K562 (cell line): ENCODE measurements around the gene ADGRA1. TPM values are rescaled to one million over a fixed set of nuclear protein-coding genes. Genes with fewer than 3 reads are reported as not detected.

Source experiments
- ATAC-seq: fragments of 200-7000 bp; cut with Tn5 transposase; 3 replicates; pipeline ENCODE4 v1.9.1; 2020; ENCODE audit warnings: moderate library complexity
- BruUV-seq: library from RNA; stranded (reverse); fragments of 400-500 nt; replicated peaks from 2 replicates; lab custom pipeline; 2021; lab: Mats Ljungman, UMichigan
- CTCF ChIA-PET: fragments of 300-600 bp; formaldehyde crosslinking; extraction: SDS; loops from one replicate; lab custom pipeline; 2021; ENCODE audit warnings: low intra/inter-chr PET ratio; lab: Yijun Ruan, JAX
- POLR2A ChIA-PET: fragments of 300-600, 350-650 bp; sonication (Branson Sonifier 250); formaldehyde crosslinking; extraction: SDS; loops from one replicate; lab custom pipeline; 2021; ENCODE audit warnings: antibody characterized with exemption, inconsistent platforms; lab: Yijun Ruan, JAX
- DNase-seq, 4 experiments: peaks; one replicate each; pipeline versions ENCODE4 v3.0.0 to v3.0.0-alpha.2; 2011 to 2018; ENCODE audit warnings: low spot score in 3 of 4, mixed read lengths in 3 of 4; ENCODE audit errors: extremely low read depth in 1 of 4
- FAIRE-seq: peaks from 2 replicates; lab custom pipeline; 2011; peaks lifted over from hg19 to GRCh38; lab: Jason Lieb, UNC
- H2AFZ ChIP-seq: 2 replicates; pipeline ENCODE4 v1.6.0; 2011; ENCODE audit warnings: low read depth, low read length, control low read depth, inconsistent platforms
- H3K27ac ChIP-seq: fragments of 200-600 bp; 3 replicates; pipeline ENCODE4 v1.8.0; 2011; ENCODE audit warnings: low read depth, mild to moderate bottlenecking, control low read depth, inconsistent platforms, low read length, moderate library complexity, mixed read lengths; ENCODE audit errors: extremely low read depth
- H3K27me3 ChIP-seq, 2 experiments: fragments of 300-600 bp in 1 of 2; 2 replicates in 1 of 2; 3 replicates in 1 of 2; pipeline versions ENCODE4 v1.6.0 to v1.8.0; 2011; ENCODE audit warnings: inconsistent platforms in 2 of 2, low read length in 2 of 2, mild to moderate bottlenecking in 1 of 2, mixed read lengths in 1 of 2, moderate library complexity in 1 of 2; ENCODE audit not compliant: control insufficient read depth in 2 of 2, insufficient read depth in 2 of 2
- H3K36me3 ChIP-seq: fragments of 300-600 bp; 3 replicates; pipeline ENCODE4 v1.8.0; 2011; ENCODE audit warnings: mild to moderate bottlenecking, low read length, inconsistent platforms; ENCODE audit not compliant: control insufficient read depth, insufficient read depth
- H3K4me1 ChIP-seq, 2 experiments: fragments of 200-600 bp in 1 of 2; replicated peaks in 1 of 2; 2 replicates in 1 of 2; 3 replicates in 1 of 2; pipeline versions ENCODE4 v1.5.1 to v1.8.0; 2011; ENCODE audit warnings: inconsistent platforms in 2 of 2, low read length in 2 of 2, mild to moderate bottlenecking in 1 of 2, mixed read lengths in 1 of 2, moderate library complexity in 1 of 2; ENCODE audit not compliant: control insufficient read depth in 2 of 2, insufficient read depth in 2 of 2
- H3K4me2 ChIP-seq: 2 replicates; pipeline ENCODE4 v1.6.1; 2011; ENCODE audit warnings: low read length, control low read depth, inconsistent platforms, mixed read lengths; ENCODE audit not compliant: insufficient read depth
- H3K4me3 ChIP-seq: fragments of 200-600 bp; sonication (generic), shearing (Covaris generic); 2 replicates; pipeline ENCODE4 v1.5.1; 2016; ENCODE audit warnings: control low read depth, inconsistent platforms
- H3K79me2 ChIP-seq: fragments of 200-600 bp; 3 replicates; pipeline ENCODE4 v1.8.0; 2011; ENCODE audit warnings: low read length, inconsistent platforms; ENCODE audit not compliant: control insufficient read depth, insufficient read depth
- H3K9ac ChIP-seq, 2 experiments: 2 replicates each; pipeline versions ENCODE4 v1.6.0 to v1.6.1; 2011; ENCODE audit warnings: low read depth in 2 of 2, low read length in 2 of 2, control low read depth in 1 of 2, inconsistent platforms in 1 of 2, mild to moderate bottlenecking in 1 of 2, mixed read lengths in 1 of 2; ENCODE audit not compliant: insufficient read depth in 1 of 2
- H3K9me1 ChIP-seq: one replicate; pipeline ENCODE4 v1.6.0; 2011; ENCODE audit warnings: inconsistent platforms, mild to moderate bottlenecking, low read length, moderate library complexity; ENCODE audit not compliant: control insufficient read depth, insufficient read depth
- H3K9me3 ChIP-seq: replicated peaks from 2 replicates; pipeline ENCODE4 v1.5.1; 2011; ENCODE audit warnings: low read depth, low read length, inconsistent platforms; ENCODE audit not compliant: control insufficient read depth, insufficient read depth
- H4K20me1 ChIP-seq: replicated peaks from 2 replicates; pipeline ENCODE4 v1.6.1; 2011; ENCODE audit warnings: low read length, inconsistent platforms, mixed read lengths; ENCODE audit not compliant: control insufficient read depth, insufficient read depth
- BDP1 ChIP-seq: IDR thresholded peaks from 3 replicates; pipeline ENCODE4 v1.6.1; 2011; ENCODE audit not compliant: insufficient read length, insufficient read depth
- CBX3 ChIP-seq, 2 experiments: IDR thresholded peaks; 1 replicate in 1 of 2; 2 replicates in 1 of 2; pipeline ENCODE4 v1.6.1; 2012; ENCODE audit warnings: inconsistent platforms in 2 of 2, low read length in 2 of 2, borderline replicate concordance in 1 of 2, control low read depth in 1 of 2
- EP300 ChIP-seq: IDR thresholded peaks from 2 replicates; pipeline ENCODE4 v1.6.1; 2012; ENCODE audit warnings: low read length, improper control_type of control experiment
- HOXB6 ChIP-seq: fragments of 250-450 bp; sonication (Bioruptor Pico); IDR thresholded peaks from 2 replicates; pipeline ENCODE4 v1.5.1; 2022; ENCODE audit warnings: mild to moderate bottlenecking, borderline replicate concordance
- NR2C1 ChIP-seq, 2 experiments: fragments of 450-650 bp; IDR thresholded peaks; 2 replicates each; pipeline ENCODE4 v1.6.1; 2017; ENCODE audit warnings: mild to moderate bottlenecking in 2 of 2, antibody characterized with exemption in 1 of 2, inconsistent platforms in 1 of 2, missing compliant biosample characterization in 1 of 2, missing genetic modification characterization in 1 of 2
- POLR2AphosphoS5 ChIP-seq: IDR thresholded peaks from 2 replicates; pipeline ENCODE4 v1.6.1; 2011; ENCODE audit warnings: mild to moderate bottlenecking, low read depth, low read length, moderate library complexity; ENCODE audit not compliant: control insufficient read depth, insufficient read depth
- PURB ChIP-seq: sonication (generic); formaldehyde crosslinking; IDR thresholded peaks from 2 replicates; pipeline ENCODE4 v1.9.0; 2021; ENCODE audit warnings: low read depth, mild to moderate bottlenecking, missing genetic modification reagents
- SNRNP70 ChIP-seq: fragments of 200-400 bp; formaldehyde crosslinking; optimal IDR thresholded peaks from 2 replicates; pipeline ENCODE3; 2017; ENCODE audit warnings: low read depth, low read length
- TBP ChIP-seq: optimal IDR thresholded peaks from 2 replicates; pipeline ENCODE3; 2011; ENCODE audit warnings: low read depth, low read length, improper control_type of control experiment
- ZNF785 ChIP-seq: fragments of 250-450 bp; sonication (Bioruptor Pico); IDR thresholded peaks from 2 replicates; pipeline ENCODE4 v1.4.0; 2020; ENCODE audit warnings: mild to moderate bottlenecking
- WGBS: fragments of 100-300 bp; shearing (Covaris generic); methylation state at CpG from one replicate; pipeline ENCODE4 v1.1.6; 2016; ENCODE audit warnings: low coverage, mixed read lengths; ENCODE audit not compliant: insufficient coverage; ENCODE audit errors: missing lambda C conversion rate; 5-methylcytosine and 5-hydroxymethylcytosine counted together
- in situ Hi-C: fragments of 300-500 bp; cut with MboI; formaldehyde crosslinking; loops from 4 replicates; pipeline ENCODE4 v1.15.0; 2018; ENCODE audit warnings: inconsistent platforms, mixed read lengths
- intact Hi-C: fragments of 100-400 bp; cut with micrococcal nuclease; formaldehyde crosslinking; loops from 2 replicates; pipeline ENCODE4 v1.14.2; 2022
- polyA plus RNA-seq, 8 experiments: library from polyadenylated mRNA; depleted of rRNA in 4 of 8; stranded (reverse) in 5 of 8; unstranded in 3 of 8; fragments of >200 nt; fragmentation: Nextera tagmentation in 2 of 8; fragmentation: Illumina TruSeq in 1 of 8; extraction: Ambion mirVana in 2 of 8; extraction: Trizol in 1 of 8; gene quantifications; 2 replicates each; pipeline versions ENCODE4 v1.2.1 to v1.2.3, GENCODE V29; 2011 to 2014; ENCODE audit warnings: inconsistent platforms in 1 of 8, missing spikeins in 1 of 8
- total RNA-seq, 7 experiments: library from RNA; depleted of rRNA in 6 of 7; stranded (reverse); fragments of >200 nt in 6 of 7; fragmentation: Illumina TruSeq in 2 of 7; extraction: Trizol in 2 of 7; gene quantifications; 2 replicates each; pipeline versions ENCODE4 v1.2.1 to v1.2.3, GENCODE V29; 2011 to 2021; ENCODE audit warnings: low replicate concordance in 1 of 7
- TF ChIP-seq, protein P1 (sequence below): fragments of 450-650 bp; IDR thresholded peaks from 2 replicates; pipeline ENCODE4 v1.6.1; 2016; ENCODE audit warnings: mild to moderate bottlenecking
- TF ChIP-seq, protein P2 (sequence below), 2 experiments: fragments of 450-650 bp; formaldehyde crosslinking in 1 of 2; IDR thresholded peaks; 2 replicates each; pipeline versions ENCODE4 v1.4.0 to v1.6.1; 2014 to 2020; ENCODE audit warnings: mild to moderate bottlenecking in 2 of 2, borderline replicate concordance in 1 of 2, low read depth in 1 of 2

ADGRA1 gene
- total and polyA plus RNA-seq, 9 of the 15 experiments (the other 6 are each of a cell fraction or from before 2014, with no cell fraction given), result not detected

DNA sequence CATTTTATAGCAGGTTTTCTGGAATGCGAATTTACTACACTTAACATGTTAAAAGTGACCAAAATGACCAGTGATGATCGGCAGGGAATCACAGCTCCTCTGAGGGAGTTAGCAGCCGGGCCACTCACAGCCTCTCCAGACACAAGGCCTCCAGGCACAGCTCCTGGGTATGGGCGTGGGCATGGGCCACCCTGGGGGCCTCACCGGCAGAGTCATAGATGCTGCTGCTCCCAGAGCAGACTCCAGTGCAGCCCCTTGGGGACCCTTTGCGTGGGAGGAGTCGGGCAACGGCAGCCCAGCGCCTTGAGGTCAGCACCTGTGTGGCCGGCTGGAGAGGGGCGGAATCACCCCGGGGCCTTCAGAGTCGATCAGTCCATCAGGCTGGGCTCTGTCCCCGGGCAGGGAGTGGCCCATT, 80.9 kb downstream of the ADGRA1 start:
- BruUV-seq, result no TSS peak
- CTCF ChIA-PET, result no interaction called here
- peaks cover 3 to 60% of the 10 kb centered on the region in 2 experiments; a peak in 2 of 5 replicates for H3K27me3 ChIP-seq
- no peak overlapping the region for H3K9ac ChIP-seq
- POLR2A ChIA-PET, result interaction anchor here (0.9 kb wide), 1 partner anchor 63 kb away, joined by 3 read pairs; no protein-coding TSS in a partner anchor
- ATAC-seq (no peak), FAIRE-seq (no peak), DNase-seq (no peak)
- H3K9me1 ChIP-seq, result no peaks in the 10 kb centered on the region
- H2AFZ ChIP-seq, result no peak overlapping the region
- 4% methylated on average over 12 of the region's 14 CpGs for WGBS
- no peaks in the 10 kb centered on the region for H3K79me2 ChIP-seq
- in situ Hi-C loops (no loop called here), intact Hi-C loops (no loop called here)
- no peak overlapping the region for H3K27ac ChIP-seq
- H3K36me3 ChIP-seq, result no peaks in the 10 kb centered on the region
- no peak overlapping the region for H3K4me3 ChIP-seq
- no peak overlapping the region for H3K4me2 ChIP-seq
- H3K9me3 ChIP-seq, result no peaks in the 10 kb centered on the region
- peaks cover 0 to 27% of the 10 kb centered on the region in 2 experiments; a peak in 2 of 5 replicates for H3K4me1 ChIP-seq
- no peaks in the 10 kb centered on the region for H4K20me1 ChIP-seq
- TF ChIP-seq TBP, result no peak
- TF ChIP-seq, protein P1, sequence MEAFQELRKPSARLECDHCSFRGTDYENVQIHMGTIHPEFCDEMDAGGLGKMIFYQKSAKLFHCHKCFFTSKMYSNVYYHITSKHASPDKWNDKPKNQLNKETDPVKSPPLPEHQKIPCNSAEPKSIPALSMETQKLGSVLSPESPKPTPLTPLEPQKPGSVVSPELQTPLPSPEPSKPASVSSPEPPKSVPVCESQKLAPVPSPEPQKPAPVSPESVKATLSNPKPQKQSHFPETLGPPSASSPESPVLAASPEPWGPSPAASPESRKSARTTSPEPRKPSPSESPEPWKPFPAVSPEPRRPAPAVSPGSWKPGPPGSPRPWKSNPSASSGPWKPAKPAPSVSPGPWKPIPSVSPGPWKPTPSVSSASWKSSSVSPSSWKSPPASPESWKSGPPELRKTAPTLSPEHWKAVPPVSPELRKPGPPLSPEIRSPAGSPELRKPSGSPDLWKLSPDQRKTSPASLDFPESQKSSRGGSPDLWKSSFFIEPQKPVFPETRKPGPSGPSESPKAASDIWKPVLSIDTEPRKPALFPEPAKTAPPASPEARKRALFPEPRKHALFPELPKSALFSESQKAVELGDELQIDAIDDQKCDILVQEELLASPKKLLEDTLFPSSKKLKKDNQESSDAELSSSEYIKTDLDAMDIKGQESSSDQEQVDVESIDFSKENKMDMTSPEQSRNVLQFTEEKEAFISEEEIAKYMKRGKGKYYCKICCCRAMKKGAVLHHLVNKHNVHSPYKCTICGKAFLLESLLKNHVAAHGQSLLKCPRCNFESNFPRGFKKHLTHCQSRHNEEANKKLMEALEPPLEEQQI, result no peak
- TF ChIP-seq, protein P2, sequence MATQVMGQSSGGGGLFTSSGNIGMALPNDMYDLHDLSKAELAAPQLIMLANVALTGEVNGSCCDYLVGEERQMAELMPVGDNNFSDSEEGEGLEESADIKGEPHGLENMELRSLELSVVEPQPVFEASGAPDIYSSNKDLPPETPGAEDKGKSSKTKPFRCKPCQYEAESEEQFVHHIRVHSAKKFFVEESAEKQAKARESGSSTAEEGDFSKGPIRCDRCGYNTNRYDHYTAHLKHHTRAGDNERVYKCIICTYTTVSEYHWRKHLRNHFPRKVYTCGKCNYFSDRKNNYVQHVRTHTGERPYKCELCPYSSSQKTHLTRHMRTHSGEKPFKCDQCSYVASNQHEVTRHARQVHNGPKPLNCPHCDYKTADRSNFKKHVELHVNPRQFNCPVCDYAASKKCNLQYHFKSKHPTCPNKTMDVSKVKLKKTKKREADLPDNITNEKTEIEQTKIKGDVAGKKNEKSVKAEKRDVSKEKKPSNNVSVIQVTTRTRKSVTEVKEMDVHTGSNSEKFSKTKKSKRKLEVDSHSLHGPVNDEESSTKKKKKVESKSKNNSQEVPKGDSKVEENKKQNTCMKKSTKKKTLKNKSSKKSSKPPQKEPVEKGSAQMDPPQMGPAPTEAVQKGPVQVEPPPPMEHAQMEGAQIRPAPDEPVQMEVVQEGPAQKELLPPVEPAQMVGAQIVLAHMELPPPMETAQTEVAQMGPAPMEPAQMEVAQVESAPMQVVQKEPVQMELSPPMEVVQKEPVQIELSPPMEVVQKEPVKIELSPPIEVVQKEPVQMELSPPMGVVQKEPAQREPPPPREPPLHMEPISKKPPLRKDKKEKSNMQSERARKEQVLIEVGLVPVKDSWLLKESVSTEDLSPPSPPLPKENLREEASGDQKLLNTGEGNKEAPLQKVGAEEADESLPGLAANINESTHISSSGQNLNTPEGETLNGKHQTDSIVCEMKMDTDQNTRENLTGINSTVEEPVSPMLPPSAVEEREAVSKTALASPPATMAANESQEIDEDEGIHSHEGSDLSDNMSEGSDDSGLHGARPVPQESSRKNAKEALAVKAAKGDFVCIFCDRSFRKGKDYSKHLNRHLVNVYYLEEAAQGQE (IDR thresholded peaks at IDR 0.05; ENCODE audit: borderline replicate concordance), result no peak
- TF ChIP-seq, protein P2 (CRISPR knock-in tag; IDR thresholded peaks at IDR 0.05; ENCODE audit: low read depth), result no peak
- TF ChIP-seq NR2C1 (IDR thresholded peaks at IDR 0.05), result no peak
- no peak for TF ChIP-seq NR2C1 (tag; IDR thresholded peaks at IDR 0.05)
- no peak for TF ChIP-seq HOXB6 (CRISPR knock-in tag)
- TF ChIP-seq ZNF785 (CRISPR knock-in tag), result no peak
- TF ChIP-seq CBX3 (IDR thresholded peaks at IDR 0.05; ENCODE audit: borderline replicate concordance in 1 of 2, low read length in 2 of 2), result no peak
- no peak for TF ChIP-seq EP300
- no peak for TF ChIP-seq SNRNP70
- no peak for TF ChIP-seq BDP1
- TF ChIP-seq PURB (CRISPR knock-in tag), result no peak
- no peak for TF ChIP-seq POLR2AphosphoS5
